HG03457 (cell line): ENCODE measurements around the gene RAPGEF1.

Experiments
- ATAC-seq: cut with Tn5 transposase; IDR thresholded peaks from one replicate; pipeline ENCODE4 v1.9.1; 2021; ENCODE audit warnings: moderate number of reproducible peaks; ENCODE audit not compliant: unreplicated experiment

The RAPGEF1 gene

DNA sequence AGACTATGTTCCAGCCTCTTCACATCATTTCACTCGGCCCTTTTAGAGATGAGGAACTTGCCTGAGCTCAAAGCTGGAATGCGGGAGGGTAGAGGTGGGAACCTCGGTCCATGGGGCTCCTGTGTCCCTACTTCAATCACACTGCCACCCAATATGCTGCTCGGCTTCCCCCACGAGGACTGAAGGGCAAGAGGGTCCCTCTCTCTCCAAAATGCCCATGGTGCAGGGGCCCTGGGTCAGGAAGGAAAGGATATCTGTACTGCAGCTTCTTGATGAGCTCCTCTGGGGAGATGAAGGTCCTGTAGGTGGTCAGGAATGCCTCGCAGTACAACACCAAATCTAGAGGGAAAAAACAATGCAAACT, 148.0 kb downstream of the RAPGEF1 start:
- no peak for ATAC-seq

GRCh38 chr9:131590907-131591844, 148.7 kb downstream of the RAPGEF1 start:
- no peak for ATAC-seq

- ATAC-seq, result no peak
Measured at GRCh38 chr9:131590449-131590848, 149.4 kb downstream of the RAPGEF1 start.

DNA sequence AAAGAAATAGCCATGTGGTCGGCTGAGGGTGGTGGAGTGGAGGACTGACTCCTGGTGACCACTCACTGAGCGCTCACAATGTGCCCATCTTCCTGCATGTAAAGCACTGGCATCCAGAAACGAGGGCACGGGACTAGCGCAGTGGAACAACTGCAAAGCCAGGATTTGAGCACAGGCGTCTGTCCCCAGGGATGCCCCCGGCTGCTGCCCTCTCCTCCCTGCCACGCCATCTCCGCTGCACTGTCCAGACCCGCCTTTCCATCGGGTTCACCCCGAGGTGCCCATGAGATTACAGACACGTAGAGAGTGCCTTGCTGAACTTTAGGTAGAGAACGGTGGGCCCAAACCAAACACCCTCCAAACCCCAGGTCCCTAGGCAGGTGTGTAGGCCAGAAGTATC, 149.9 kb downstream of the RAPGEF1 start:
- ATAC-seq, result no peak

GRCh38 chr9:131589124-131589711, 150.7 kb downstream of the RAPGEF1 start:
- no peak for ATAC-seq

DNA sequence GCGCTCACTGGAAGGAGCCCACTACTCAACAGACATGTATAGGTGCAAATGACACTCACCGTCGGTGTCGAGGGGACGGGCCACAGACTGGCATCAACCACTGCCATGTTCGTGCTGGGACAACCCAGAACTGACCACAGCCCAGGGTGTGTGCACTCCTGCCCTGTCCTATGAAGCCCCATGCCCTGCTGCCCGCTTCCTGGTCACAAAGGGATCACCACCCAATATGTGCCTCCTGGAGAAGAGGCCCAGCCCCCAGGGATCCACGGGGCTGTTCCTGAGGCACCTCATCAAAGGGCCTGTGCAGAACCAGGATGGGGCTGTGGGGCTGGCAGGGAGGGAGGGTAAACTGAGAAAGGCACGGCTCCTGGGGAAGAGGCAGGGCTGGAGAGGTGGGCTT, 151.5 kb downstream of the RAPGEF1 start:
- ATAC-seq, result no peak

DNA sequence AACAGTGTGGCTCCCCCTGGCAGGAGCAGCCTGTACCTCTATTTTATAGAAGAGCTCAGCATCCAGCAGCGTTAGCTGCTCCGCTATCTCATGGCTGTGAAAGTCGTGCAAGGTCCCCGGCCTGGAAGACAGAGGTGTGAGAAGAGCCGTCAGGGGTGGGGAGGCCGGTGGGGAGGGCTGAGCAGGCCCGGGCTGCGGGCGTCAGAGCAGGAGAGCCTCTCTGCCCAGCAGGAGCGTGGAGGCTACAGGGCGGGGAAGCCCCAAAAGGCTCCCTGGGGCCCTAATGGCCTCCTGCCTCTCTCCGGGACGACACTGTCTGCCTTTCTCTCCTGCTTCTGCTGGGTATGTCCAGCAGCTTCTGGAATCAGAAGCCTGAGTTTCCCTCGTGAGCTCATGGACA, 152.0 kb downstream of the RAPGEF1 start:
- no peak for ATAC-seq

DNA sequence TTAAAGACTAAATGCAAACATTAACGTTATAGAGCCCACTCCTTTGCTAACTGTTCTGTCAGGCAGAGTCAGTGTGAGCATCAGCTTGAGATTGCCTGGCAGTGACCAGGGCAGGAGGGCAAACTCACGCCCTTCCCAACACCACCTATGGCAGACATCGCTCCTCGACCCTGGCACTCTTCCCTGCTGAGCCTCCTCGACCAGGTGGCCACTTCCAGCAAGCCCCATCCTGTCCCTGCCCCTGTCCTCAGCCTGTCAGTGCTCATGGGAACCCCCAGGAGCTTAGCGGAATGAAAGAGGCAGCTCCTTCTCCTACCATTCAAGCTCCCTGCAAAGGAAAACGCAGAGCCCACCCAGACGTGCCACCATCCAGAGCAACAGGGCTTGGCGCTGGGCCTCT, 152.5 kb downstream of the RAPGEF1 start:
- ATAC-seq, result no peak

- ATAC-seq, result no peak
Measured at GRCh38 chr9:131585375-131585774, 154.5 kb downstream of the RAPGEF1 start.

DNA sequence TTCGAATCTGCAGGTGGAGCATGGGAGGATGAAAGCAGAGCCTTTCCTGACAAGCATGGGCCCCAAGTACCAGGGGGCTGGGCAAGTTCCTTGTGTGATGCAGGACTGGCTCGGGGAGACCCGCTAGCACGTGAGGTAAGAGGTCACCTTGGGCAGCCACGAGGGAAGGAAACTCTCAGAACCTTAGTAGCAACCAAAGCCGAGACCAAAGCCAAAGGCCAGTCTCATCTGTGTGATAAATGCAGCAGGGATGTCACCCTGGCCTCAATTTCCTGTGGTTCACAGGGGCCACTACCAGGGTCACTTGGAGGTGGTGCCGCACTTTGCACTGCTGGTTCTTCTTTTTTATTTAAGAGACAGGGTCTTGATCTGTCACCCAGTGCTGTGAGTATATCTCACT, 155.0 kb downstream of the RAPGEF1 start:
- ATAC-seq, result no peak

- ATAC-seq, result no peak
Measured at GRCh38 chr9:131583836-131584555, 155.9 kb downstream of the RAPGEF1 start.

DNA sequence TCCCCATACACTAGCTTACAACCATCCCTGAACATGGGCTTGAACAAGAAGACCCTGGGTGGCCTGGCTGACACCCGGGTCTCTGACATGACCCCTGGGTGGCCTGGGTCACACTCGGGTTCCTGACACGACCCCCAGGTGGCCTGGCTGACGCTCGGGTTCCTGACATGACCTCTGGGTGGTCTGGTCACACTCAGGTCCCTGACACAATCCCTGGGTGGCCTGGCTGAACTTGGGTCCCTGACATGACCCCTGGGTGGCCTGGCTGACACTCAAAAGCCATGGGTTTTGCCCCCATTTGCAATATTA, 156.6 kb downstream of the RAPGEF1 start:
- ATAC-seq, result no peak

DNA sequence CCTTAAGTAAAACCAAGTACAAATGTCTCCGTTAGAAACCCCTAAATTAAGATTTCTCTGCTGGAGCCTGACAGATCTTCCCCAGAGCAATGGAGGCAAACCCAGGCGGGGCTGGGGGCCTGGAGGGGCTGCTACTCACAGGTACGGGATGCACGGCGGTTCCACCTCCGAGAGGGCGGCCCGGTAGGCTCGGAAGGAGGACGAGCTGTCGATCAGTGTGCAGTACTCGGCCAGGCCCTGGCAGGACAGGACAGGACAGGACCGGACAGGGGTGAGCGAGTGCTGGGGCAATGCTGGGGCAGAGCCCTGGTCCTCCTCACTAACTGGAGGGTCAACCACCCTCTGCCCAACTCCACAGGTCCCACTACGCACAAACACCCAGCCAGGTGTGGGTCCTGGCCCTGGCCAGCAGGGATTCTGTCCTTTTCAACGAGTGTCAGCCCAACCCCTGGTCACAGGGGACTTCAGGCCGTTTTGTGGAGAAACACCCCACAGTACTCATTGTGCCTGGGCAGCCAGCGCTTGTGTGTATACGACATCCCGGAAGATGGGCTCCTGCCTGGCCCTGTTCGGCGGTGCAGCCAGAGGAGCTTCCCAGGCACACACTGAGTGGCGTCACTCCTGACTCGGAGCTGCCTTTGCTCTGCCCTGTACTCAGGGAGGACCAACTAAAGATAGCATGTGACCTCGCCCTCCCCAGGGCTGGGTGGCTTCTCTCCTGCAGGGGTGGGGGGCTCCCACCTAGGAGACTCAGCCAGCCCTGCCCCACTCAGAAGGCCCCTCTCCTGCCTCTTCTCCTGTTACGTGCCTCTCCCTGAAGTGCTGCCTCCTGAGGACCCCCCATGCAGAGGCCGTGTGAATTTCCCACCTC, 157.2 kb downstream of the RAPGEF1 start:
- no peak for ATAC-seq

GRCh38 chr9:131582056-131582455, 157.8 kb downstream of the RAPGEF1 start:
- no peak for ATAC-seq

GRCh38 chr9:131580358-131580757, 159.5 kb downstream of the RAPGEF1 start:
- no peak for ATAC-seq

GRCh38 chr9:131579789-131580211, 160.1 kb downstream of the RAPGEF1 start:
- no peak for ATAC-seq

- ATAC-seq, result no peak
Measured at GRCh38 chr9:131578731-131579504, 161.0 kb downstream of the RAPGEF1 start.

DNA sequence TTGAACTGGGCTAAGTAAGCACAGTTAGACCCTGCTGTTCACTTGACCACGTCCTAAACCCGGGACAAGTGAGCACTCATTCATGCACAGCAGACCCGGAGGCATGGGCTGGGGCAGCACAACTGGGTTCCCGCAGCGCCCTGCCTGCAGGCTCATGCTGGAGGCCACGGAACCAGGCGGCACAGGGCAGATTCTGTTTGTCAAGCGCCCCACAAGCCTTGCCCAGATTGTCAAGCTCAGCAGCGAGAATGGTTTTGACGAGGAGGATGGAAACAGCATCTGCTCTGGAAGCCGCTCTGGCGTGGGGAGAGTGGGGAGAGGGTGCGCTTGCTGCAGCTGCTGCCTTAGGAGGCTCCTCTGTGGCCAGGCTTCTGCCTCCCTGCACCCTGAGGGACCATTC, 161.9 kb downstream of the RAPGEF1 start:
- ATAC-seq, result no peak

- no peak for ATAC-seq
Measured at GRCh38 chr9:131577005-131578000, 162.6 kb downstream of the RAPGEF1 start.
